GM12875 (cell line): Measurements from ENCODE around the gene PLD5.
"Not testable (repeated sequence)": the region's sequence is repeated elsewhere in the genome, so short reads cannot be mapped to it uniquely, and the experiment has no call there.

Source experiments
- H3K4me3 ChIP-seq: one replicate; pipeline ENCODE4 v1.5.1; 2011; ENCODE audit warnings: low read depth, low read length, control low read depth
- TF ChIP-seq, protein P1 (sequence below): IDR thresholded peaks from 2 replicates; pipeline ENCODE4 v1.5.1; 2011; ENCODE audit warnings: low read depth, mild to moderate bottlenecking, control low read depth, inconsistent platforms, low read length, moderate library complexity, borderline replicate concordance; ENCODE audit not compliant: insufficient read depth

PLD5 gene

DNA sequence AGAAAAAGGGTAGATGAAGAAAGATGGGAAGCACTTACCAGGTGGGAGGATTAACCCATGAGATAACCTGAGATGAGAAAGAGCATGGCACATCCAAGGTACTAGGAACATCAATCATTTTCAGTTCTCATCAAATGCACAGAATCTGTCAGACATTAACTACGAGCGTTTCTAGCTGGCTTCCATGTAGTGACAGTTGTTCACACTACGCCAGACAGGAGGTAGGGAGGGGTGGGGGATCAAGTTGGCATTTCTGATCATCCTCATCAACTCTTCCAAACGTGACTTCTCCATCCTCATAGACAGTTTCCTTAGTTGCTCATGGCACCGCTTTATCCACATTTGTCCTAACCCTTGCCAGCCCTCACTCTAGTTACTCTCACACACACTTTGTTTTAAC lies 120.2 kb downstream of the PLD5 start:
- no peak overlapping the region for H3K4me3 ChIP-seq
- TF ChIP-seq, protein P1, sequence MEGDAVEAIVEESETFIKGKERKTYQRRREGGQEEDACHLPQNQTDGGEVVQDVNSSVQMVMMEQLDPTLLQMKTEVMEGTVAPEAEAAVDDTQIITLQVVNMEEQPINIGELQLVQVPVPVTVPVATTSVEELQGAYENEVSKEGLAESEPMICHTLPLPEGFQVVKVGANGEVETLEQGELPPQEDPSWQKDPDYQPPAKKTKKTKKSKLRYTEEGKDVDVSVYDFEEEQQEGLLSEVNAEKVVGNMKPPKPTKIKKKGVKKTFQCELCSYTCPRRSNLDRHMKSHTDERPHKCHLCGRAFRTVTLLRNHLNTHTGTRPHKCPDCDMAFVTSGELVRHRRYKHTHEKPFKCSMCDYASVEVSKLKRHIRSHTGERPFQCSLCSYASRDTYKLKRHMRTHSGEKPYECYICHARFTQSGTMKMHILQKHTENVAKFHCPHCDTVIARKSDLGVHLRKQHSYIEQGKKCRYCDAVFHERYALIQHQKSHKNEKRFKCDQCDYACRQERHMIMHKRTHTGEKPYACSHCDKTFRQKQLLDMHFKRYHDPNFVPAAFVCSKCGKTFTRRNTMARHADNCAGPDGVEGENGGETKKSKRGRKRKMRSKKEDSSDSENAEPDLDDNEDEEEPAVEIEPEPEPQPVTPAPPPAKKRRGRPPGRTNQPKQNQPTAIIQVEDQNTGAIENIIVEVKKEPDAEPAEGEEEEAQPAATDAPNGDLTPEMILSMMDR: no peak

DNA sequence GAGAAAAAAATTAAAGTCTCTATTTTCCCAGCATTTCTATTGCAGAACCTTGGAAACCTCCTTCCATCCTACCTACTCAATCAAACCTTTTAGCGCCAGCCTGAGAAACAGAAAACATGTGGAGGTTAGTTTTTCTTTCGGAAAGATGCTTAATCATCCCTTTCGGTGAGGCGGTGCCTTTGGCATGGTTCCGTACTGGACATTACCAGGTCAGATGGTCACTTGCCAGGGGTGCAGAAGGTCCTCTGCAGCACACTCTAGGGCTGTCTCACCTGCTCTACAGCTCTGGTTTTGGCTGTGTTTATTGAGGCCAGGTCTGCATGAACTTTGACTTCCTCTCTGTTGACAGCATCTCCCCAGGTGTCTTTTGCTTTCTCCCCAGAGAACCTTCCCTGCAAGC lies 121.5 kb downstream of the PLD5 start:
- TF ChIP-seq, protein P1: no peak
- no peak overlapping the region for H3K4me3 ChIP-seq

DNA sequence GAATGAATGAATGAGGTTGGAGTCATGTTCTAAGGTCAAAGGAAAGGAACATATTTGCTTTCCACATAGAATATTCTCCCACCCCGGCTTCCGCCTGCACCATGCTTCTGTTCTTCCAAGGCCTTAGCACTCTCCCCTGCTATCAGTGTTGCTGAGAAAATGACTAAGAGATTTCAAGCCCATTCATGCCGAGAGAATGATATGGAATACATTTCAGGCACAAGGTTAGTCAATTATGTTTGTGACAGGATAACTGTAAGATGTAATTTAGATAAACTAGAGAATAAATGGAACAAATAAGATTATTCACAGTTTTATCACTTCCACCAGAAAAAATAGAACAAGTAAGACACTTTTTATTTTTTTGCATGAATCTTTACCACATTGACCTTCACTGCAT lies 122.6 kb downstream of the PLD5 start:
- H3K4me3 ChIP-seq: no peak overlapping the region
- TF ChIP-seq, protein P1: no peak

- TF ChIP-seq, protein P1: no peak
- H3K4me3 ChIP-seq: no peak overlapping the region
Observed at GRCh38 chr1:242398351-242398750, 126.1 kb downstream of the PLD5 start.

- no peak overlapping the region for H3K4me3 ChIP-seq
- TF ChIP-seq, protein P1: no peak
Observed at GRCh38 chr1:242391896-242392295, 132.6 kb downstream of the PLD5 start.

- not testable (repeated sequence) for H3K4me3 ChIP-seq
Observed at GRCh38 chr1:242376121-242376520, 148.4 kb downstream of the PLD5 start.

DNA sequence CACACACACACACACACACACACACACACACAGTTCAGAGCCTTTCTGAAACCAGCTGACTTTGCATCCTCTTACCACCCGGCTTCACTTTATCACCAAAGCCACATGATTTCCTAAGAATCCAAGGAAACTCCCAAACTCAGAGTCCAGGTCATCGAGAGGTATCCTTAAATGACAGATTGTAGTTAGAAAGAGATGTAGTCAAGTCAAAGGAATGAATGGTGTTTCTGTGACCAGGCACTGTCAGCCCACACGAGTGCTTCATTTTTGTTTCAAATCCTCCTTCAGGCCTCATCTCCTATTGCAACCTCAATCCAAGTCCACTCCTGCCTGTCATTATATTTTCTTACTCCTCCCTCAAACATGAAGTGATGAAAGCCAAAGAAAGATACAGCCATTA lies 174.1 kb downstream of the PLD5 start:
- H3K4me3 ChIP-seq: not testable (repeated sequence)

DNA sequence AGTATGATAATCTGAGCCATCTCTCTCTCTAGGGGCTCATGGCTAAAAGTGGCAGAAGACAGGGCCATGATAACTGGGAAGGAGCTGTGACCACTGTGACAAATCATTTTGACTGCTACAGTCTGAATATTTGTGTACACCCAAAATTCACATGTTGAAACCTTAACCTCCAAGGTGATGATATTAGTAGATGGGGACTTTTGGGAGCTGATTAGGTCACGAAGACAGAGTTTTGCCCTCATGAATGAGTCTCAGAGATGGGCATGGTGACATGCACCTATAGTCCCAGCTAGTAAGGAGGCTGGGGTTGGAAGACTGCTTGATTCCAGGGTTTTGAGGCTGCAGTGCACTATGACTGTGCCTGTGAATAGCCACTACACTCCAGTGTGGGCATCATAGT lies 174.9 kb downstream of the PLD5 start:
- TF ChIP-seq, protein P1: no peak
- no peak overlapping the region for H3K4me3 ChIP-seq

DNA sequence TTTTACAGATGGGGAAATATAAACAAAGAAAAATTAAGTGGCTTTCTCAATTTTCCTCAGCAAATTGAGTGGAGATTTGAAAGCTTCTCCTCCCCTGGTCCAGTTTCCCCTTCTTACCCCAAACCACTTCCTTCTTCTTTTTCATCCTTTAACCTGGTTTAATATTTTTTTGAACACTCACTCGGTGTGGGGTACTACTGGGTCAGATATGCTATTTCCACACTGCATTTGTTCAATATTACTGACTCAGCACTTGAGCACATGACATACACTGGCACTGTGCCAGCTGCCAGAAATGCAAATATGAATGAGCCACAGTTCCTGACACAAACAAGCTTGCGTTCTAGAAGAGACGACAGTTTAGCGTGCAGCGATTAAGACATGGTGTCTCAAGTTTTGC lies 193.6 kb downstream of the PLD5 start:
- not testable (repeated sequence) for H3K4me3 ChIP-seq

- not testable (repeated sequence) for H3K4me3 ChIP-seq
Observed at GRCh38 chr1:242327381-242327780, 197.1 kb downstream of the PLD5 start.

- H3K4me3 ChIP-seq: not testable (repeated sequence)
Observed at GRCh38 chr1:242321981-242322380, 202.5 kb downstream of the PLD5 start.
